Raji (cell line): ENCODE measurements around the gene RGMA.

ENCODE experiments used
- POLR2A ChIP-seq: IDR thresholded peaks from 2 replicates; pipeline ENCODE4 v1.6.1; 2011; ENCODE audit warnings: low read depth, low read length, control low read depth; ENCODE audit not compliant: insufficient read depth

Gene RGMA

GRCh38 chr15:93027413-93027812, 61.6 kb downstream of the RGMA start:
- TF ChIP-seq POLR2A, result no peak

- TF ChIP-seq POLR2A, result no peak
These were observed 62.6 kb downstream of the RGMA start for GRCh38 chr15:93026380-93026817.

GRCh38 chr15:93025625-93025982, 63.4 kb downstream of the RGMA start:
- TF ChIP-seq POLR2A, result no peak

- TF ChIP-seq POLR2A, result no peak
These were observed 64.0 kb downstream of the RGMA start for GRCh38 chr15:93024716-93025624.

GRCh38 chr15:93024293-93024692, 64.7 kb downstream of the RGMA start:
- TF ChIP-seq POLR2A, result no peak

- no peak for TF ChIP-seq POLR2A
These were observed 67.8 kb downstream of the RGMA start for GRCh38 chr15:93020976-93021772.

- no peak for TF ChIP-seq POLR2A
These were observed 69.0 kb downstream of the RGMA start for GRCh38 chr15:93019971-93020370.

GRCh38 chr15:93019090-93019489, 69.9 kb downstream of the RGMA start:
- no peak for TF ChIP-seq POLR2A

GRCh38 chr15:93018574-93018973, 70.4 kb downstream of the RGMA start:
- TF ChIP-seq POLR2A, result no peak

- TF ChIP-seq POLR2A, result no peak
These were observed 71.5 kb downstream of the RGMA start for GRCh38 chr15:93017526-93017925.

GRCh38 chr15:93012786-93013185, 76.2 kb downstream of the RGMA start:
- TF ChIP-seq POLR2A, result no peak

- TF ChIP-seq POLR2A, result no peak
These were observed 81.0 kb downstream of the RGMA start for GRCh38 chr15:93007994-93008393.

- no peak for TF ChIP-seq POLR2A
These were observed 83.9 kb downstream of the RGMA start for GRCh38 chr15:93005133-93005532.

- TF ChIP-seq POLR2A, result no peak
These were observed 87.1 kb downstream of the RGMA start for GRCh38 chr15:93001881-93002280.

- TF ChIP-seq POLR2A, result no peak
These were observed 87.9 kb downstream of the RGMA start for GRCh38 chr15:93001156-93001555.

GRCh38 chr15:92997821-92998220, 91.2 kb downstream of the RGMA start:
- no peak for TF ChIP-seq POLR2A
